ENCODE data around the gene LPAR1.

GRCh38 chr9:110898866-110899265 is 139.4 kb downstream of the LPAR1 start:
- no peak for TF ChIP-seq CTCF (IDR thresholded peaks at IDR 0.05; ENCODE audit: low read depth, low read length)
- no peak for TF ChIP-seq EZH2phosphoT487 (IDR thresholded peaks at IDR 0.05; ENCODE audit: low read depth)
